Fibroblast of skin of back (primary cell): Measurements from ENCODE around the gene KRT25.
"Not testable (repeated sequence)": the region's sequence is repeated elsewhere in the genome, so short reads cannot be mapped to it uniquely, and the experiment has no call there.

ENCODE experiments used
- DNase-seq: peaks from one replicate; pipeline ENCODE4 v3.0.0-alpha.2; 2013

The KRT25 gene

GRCh38 chr17:40751065-40751464 is 4.1 kb downstream of the KRT25 start:
- no peak for DNase-seq

DNA sequence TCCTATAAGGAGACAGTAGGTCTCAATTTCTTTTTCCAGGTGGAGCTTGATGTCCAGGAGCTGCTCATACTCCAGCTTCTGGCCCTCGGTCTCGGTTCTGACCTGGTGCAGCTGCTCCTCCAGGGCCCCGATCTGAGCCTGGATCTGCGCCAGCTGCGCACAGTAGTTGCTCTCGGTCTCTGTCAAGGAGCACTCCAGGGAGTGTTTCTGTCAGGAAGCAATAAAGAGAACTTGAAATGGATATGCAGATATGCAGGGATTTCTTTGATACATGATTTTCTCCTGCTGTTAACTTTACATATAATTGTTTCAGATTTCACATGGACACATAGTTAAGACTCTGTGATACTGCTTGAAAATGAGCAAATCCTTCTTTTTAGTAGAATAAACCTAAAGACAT is 4.7 kb downstream of the KRT25 start:
- DNase-seq: no peak

- DNase-seq: not testable (repeated sequence)
These were observed 6.5 kb downstream of the KRT25 start for GRCh38 chr17:40748666-40749065.

DNA sequence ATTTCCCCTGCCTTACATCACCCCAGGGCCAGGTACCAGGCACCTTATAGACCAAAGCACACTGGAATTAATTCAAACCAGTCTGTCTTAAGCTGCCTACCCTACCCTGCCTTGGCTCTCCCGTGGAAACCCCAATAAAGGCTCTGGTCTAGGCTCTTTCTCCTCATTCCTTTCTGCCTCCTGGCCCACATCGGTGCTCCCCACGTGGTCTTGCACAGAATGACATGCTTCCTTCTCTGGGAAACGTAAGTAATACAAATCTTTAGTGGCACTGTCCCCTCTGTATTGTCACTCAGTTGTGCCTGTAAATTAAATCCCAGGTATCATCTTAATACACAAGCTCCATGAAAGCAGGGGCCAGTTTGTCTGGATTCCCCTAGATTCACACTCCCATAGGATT is 16.6 kb downstream of the KRT25 start:
- DNase-seq: no peak

- DNase-seq: no peak
These were observed 20.1 kb downstream of the KRT25 start for GRCh38 chr17:40735016-40735415.

DNA sequence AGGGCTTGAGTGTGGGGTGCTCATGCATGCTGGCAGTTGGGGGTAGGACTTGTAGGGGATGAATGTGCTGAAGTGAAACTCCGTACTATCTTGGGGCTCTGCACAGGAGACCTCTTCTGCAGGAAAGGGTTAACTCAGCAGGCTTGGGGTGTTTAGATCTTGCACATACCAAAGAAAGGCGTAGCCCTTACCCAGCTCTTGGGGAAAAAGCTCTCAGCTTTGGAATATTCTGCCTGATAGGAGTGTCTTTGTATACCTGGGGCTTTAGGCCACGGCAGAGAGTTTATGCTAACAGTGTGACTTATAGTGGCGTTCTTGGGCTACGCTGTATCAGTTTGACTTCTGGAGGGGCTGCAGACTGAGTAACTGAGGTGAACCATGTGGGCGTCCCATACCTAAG is 21.1 kb downstream of the KRT25 start:
- no peak for DNase-seq

GRCh38 chr17:40730970-40731369 is 24.2 kb downstream of the KRT25 start:
- no peak for DNase-seq

- DNase-seq: no peak
These were observed 27.5 kb downstream of the KRT25 start for GRCh38 chr17:40727447-40728231.

GRCh38 chr17:40726919-40727318 is 28.2 kb downstream of the KRT25 start:
- no peak for DNase-seq

DNA sequence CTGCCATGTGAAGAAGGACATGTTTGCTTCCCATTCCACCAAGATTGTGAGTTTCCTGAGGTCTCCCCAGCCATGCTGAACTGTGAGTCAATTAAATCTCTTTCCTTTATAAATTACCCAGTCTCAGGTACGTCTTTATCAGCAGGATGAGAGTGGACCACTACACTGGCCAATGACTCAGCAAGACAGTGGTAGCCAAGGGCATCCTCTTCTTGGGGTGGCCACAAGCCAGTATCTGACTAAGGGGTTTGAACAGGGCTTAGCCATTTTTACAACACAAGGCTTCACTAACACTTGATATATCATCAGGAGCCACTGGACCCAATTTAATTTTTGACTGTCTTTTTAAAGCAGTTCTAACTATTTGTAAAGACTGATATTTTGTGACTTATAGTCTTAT is 30.5 kb downstream of the KRT25 start:
- DNase-seq: no peak

GRCh38 chr17:40722241-40722640 is 32.9 kb downstream of the KRT25 start:
- peak; percentile 12 for DNase-seq

DNA sequence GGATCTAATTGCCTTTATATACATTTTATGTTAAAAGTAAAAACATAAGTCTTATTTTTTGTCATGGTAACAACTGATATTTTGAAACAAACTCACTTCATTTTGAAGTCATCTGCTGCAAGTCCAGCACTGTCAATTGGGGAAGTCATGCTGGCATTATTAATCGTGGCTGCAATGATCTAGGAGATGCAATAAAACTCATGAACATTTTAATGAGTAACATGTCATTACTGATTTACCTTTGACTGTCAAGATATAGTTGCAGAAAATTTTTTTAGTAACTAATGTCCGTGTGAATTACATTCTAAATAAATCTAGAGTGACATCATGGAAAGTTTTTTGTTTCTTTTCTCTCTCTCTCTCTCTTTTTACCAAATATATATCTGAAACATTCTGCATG is 34.2 kb downstream of the KRT25 start:
- no peak for DNase-seq

GRCh38 chr17:40718930-40719329 is 36.2 kb downstream of the KRT25 start:
- no peak for DNase-seq

DNA sequence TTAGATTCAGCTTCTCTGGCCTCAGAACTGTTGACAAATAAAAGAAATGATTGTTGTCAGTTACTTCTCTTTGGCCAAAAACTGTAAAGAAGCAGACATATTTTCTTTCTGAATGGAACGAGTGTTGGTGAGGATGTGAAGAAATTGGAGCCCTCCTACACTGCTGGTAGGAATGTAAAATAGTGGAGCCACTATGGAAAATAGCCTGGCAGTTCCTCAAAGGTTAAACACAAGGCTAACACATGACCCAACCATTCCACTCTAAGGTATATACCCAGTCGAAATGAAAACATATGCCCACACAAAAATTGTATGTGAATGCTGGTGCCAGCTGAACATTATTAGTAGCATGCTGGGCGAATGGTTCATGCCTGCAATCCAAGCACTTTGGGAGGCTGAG is 37.4 kb downstream of the KRT25 start:
- no peak for DNase-seq

- DNase-seq: no peak
These were observed 40.7 kb downstream of the KRT25 start for GRCh38 chr17:40714473-40714872.

DNA sequence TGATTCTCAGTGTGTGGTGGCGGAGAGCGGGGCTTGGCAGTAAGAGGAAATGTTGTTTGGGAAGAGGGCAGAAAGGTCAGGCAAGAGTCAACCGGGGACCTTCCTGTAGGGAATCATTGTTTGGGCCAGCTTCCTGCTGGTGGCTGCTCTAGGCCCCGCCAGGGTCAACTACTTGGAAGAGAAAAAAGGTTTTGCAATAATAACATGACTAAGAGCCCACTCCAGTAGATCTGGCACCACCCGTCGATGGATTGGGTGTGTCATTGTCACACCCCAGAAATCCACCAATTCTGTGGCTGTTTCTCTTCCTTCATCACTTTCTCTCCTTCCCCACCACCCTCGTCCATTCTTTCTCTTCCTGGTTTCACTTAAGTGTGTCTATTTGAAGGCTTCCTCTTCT is 47.4 kb downstream of the KRT25 start:
- no peak for DNase-seq

DNA sequence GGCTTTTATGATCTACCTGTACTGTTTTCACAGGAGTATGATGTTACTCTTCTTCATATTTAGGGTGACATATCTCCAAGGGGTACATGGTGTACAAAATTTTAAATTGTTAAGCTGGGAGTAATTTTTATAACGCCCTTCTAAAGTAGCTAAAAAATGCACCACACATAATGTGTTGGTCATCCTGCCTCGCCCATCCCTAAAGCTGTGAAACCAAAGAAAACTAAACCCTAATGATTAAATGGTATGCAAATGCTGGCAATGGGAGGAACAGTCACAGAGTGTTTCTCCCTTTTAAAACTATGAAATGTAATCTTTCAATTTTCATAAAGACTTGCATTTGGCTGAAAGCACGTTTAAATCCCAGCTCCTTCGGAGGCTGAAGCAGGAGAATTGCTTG is 49.5 kb downstream of the KRT25 start:
- DNase-seq: no peak

GRCh38 chr17:40703652-40704051 is 51.5 kb downstream of the KRT25 start, which contains the start of gene KRT24:
Gene KRT24 (minus strand): TSS chr17:40703752. CDS start chr17:40703693, 59 bp downstream.
- no peak for DNase-seq

- no peak for DNase-seq
These were observed 52.9 kb downstream of the KRT25 start for GRCh38 chr17:40702271-40702670.

DNA sequence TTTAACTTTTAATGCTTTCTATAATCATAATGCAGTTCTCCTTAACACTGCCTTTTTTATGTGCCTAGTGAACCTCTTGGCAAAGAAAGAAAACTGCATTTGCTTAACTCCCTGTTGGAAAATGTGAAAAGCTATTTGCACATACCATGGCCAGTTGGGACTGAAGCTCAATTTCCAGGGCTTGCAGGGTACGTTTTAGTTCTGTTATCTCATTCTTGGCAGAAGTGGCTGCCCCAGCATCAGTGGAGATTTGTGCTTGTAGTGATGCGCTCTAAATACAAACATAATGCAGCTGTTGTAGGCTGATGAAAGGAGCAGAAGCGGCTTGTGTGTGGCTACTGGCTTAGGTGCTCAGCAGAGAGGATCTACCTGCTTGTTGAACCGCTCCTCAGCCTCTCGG is 55.3 kb downstream of the KRT25 start:
- DNase-seq: no peak

DNA sequence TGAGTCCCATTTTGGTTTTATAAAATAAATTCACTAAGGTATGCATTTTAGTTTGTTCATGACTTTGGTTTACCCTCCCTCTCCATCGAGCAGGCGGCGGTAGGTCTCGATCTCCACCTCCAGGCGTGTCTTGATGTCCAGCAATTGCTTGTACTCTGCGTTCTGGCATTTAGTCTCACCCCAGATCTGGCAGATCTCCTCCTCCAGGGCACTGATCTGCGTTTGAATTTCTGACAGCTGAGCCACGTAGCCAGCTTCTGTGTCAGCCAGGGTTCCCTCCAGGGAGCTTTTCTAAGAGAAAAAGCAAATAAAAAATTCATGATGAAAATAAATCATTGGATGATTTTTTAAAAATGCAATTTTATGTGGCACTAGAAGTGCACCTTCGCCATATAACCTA is 55.8 kb downstream of the KRT25 start:
- DNase-seq: no peak
